Osteocyte (in vitro differentiated cells): Measurements from ENCODE around the gene UXS1. TPM values are rescaled to one million over a fixed set of nuclear protein-coding genes. Genes with fewer than 3 reads are reported as not detected.

Experiments
- DNase-seq: peaks from one replicate; pipeline ENCODE4 v3.0.0; 2021; ENCODE audit warnings: mixed read lengths; ENCODE audit not compliant: unreplicated experiment; ENCODE audit errors: extremely low spot score
- H3K27ac Mint-ChIP-seq: one replicate; pipeline ENCODE4 v1.8.0; 2021; ENCODE audit warnings: mild to moderate bottlenecking, mixed read lengths; ENCODE audit not compliant: unreplicated experiment
- H3K27me3 Mint-ChIP-seq: one replicate; pipeline ENCODE4 v1.8.0; 2021; ENCODE audit warnings: mixed read lengths; ENCODE audit not compliant: unreplicated experiment
- H3K36me3 Mint-ChIP-seq: one replicate; pipeline ENCODE4 v1.8.0; 2021; ENCODE audit warnings: mixed read lengths; ENCODE audit not compliant: unreplicated experiment
- H3K4me1 Mint-ChIP-seq: one replicate; pipeline ENCODE4 v1.8.0; 2021; ENCODE audit warnings: mixed read lengths; ENCODE audit not compliant: unreplicated experiment
- H3K4me3 Mint-ChIP-seq: one replicate; pipeline ENCODE4 v1.8.0; 2021; ENCODE audit warnings: mild to moderate bottlenecking, moderate library complexity, mixed read lengths; ENCODE audit not compliant: unreplicated experiment
- H3K9me3 Mint-ChIP-seq: one replicate; pipeline ENCODE4 v1.8.0; 2021; ENCODE audit warnings: mixed read lengths; ENCODE audit not compliant: unreplicated experiment
- CTCF ChIP-seq: fragments of 200-600 bp; sonication (generic); IDR thresholded peaks from 2 replicates; pipeline ENCODE4 v1.5.0; 2021; ENCODE audit warnings: antibody characterized with exemption, mild to moderate bottlenecking, moderate library complexity
- total RNA-seq: library from RNA; stranded (reverse); gene quantifications from 2 replicates; pipeline ENCODE4 v1.2.1, GENCODE V29; 2021

UXS1 gene
- total RNA-seq, 1 donor from 2014 or later: 23.2 TPM

GRCh38 chr2:106161938-106162820 lies 31.9 kb downstream of the UXS1 start:
- no peak overlapping the region for H3K27ac Mint-ChIP-seq
- no peaks in the 10 kb centered on the region for H3K9me3 Mint-ChIP-seq
- peaks cover 12% of the 10 kb centered on the region for H3K4me1 Mint-ChIP-seq
- no peak for TF ChIP-seq CTCF
- H3K27me3 Mint-ChIP-seq: no peaks in the 10 kb centered on the region
- peaks cover 12% of the 10 kb centered on the region for H3K36me3 Mint-ChIP-seq
- DNase-seq: no peak
- no peak overlapping the region for H3K4me3 Mint-ChIP-seq

GRCh38 chr2:106161341-106161740 lies 32.8 kb downstream of the UXS1 start:
- no peak overlapping the region for H3K4me3 Mint-ChIP-seq
- no peak overlapping the region for H3K27ac Mint-ChIP-seq
- no peaks in the 10 kb centered on the region for H3K9me3 Mint-ChIP-seq
- no peaks in the 10 kb centered on the region for H3K27me3 Mint-ChIP-seq
- TF ChIP-seq CTCF: no peak
- peaks cover 12% of the 10 kb centered on the region for H3K36me3 Mint-ChIP-seq
- peaks cover 12% of the 10 kb centered on the region for H3K4me1 Mint-ChIP-seq
- no peak for DNase-seq

- Mint-ChIP-seq H3K36me3 (peaks cover 13% of the 10 kb centered on the region), H3K4me3 (no peak overlapping the region), H3K27me3 (no peaks in the 10 kb centered on the region), H3K9me3 (no peaks in the 10 kb centered on the region), H3K4me1 (peaks cover 10% of the 10 kb centered on the region), H3K27ac (no peak overlapping the region)
- no peak for TF ChIP-seq CTCF
- DNase-seq: no peak
Measured at GRCh38 chr2:106160786-106161261, 33.3 kb downstream of the UXS1 start.

- DNase-seq: no peak
- no peak for TF ChIP-seq CTCF
- Mint-ChIP-seq H3K4me1 (peaks cover 3% of the 10 kb centered on the region), H3K4me3 (no peak overlapping the region), H3K27me3 (no peaks in the 10 kb centered on the region), H3K27ac (no peak overlapping the region), H3K36me3 (peaks cover 17% of the 10 kb centered on the region), H3K9me3 (peaks cover 1% of the 10 kb centered on the region)
Measured at GRCh38 chr2:106159866-106160785, 34.0 kb downstream of the UXS1 start.
